CD4-positive, alpha-beta T cell treated with Interleukin-21 for 1 hour (primary cell): Measurements from ENCODE around the gene DUS2.
"Not testable (repeated sequence)": the region's sequence is repeated elsewhere in the genome, so short reads cannot be mapped to it uniquely, and the experiment has no call there.

Experiments used
- DNase-seq: peaks from one replicate; pipeline ENCODE4 v3.0.0-alpha.2; 2020

DUS2 gene

GRCh38 chr16:67998779-67999688 lies 24.1 kb upstream of the DUS2 start, which contains the start of gene DPEP2:
Gene DPEP2 (minus strand): TSS chr16:67999484. CDS start chr16:67993212, 6,272 bp downstream.
- peak; percentile 62 for DNase-seq

GRCh38 chr16:67999985-68000384 lies 23.1 kb upstream of the DUS2 start:
- DNase-seq = no peak

GRCh38 chr16:68000450-68000849 lies 22.6 kb upstream of the DUS2 start:
- DNase-seq = peak; percentile 24

- no peak for DNase-seq
These were observed 20.1 kb upstream of the DUS2 start for GRCh38 chr16:68003031-68003430.

GRCh38 chr16:68005211-68005610 lies 17.9 kb upstream of the DUS2 start:
- DNase-seq = no peak

GRCh38 chr16:68005786-68006286 lies 17.2 kb upstream of the DUS2 start:
- peak; percentile 68 for DNase-seq

GRCh38 chr16:68009157-68009735 lies 13.8 kb upstream of the DUS2 start:
- no peak for DNase-seq

GRCh38 chr16:68009872-68010271 lies 13.2 kb upstream of the DUS2 start:
- DNase-seq = not testable (repeated sequence)

- DNase-seq = no peak
These were observed 9.6 kb upstream of the DUS2 start for GRCh38 chr16:68013440-68013839.

GRCh38 chr16:68015681-68016080 lies 7.4 kb upstream of the DUS2 start, which contains the start of gene DPEP2NB:
Gene DPEP2NB (minus strand): TSS chr16:68015911. CDS start chr16:68015770, 141 bp downstream.
- no peak for DNase-seq

GRCh38 chr16:68019167-68019680 lies 3.9 kb upstream of the DUS2 start:
- no peak for DNase-seq

- DNase-seq = no peak
These were observed 1.6 kb upstream of the DUS2 start for GRCh38 chr16:68021490-68021889.

GRCh38 chr16:68022278-68022727 lies 781 bp upstream of the DUS2 start:
- DNase-seq = no peak

- DNase-seq = no peak
These were observed 5.9 kb downstream of the DUS2 start for GRCh38 chr16:68028996-68029395.

- DNase-seq = not testable (repeated sequence)
These were observed 7.0 kb downstream of the DUS2 start for GRCh38 chr16:68030108-68030507.

- no peak for DNase-seq
These were observed 8.9 kb downstream of the DUS2 start for GRCh38 chr16:68031951-68032350.

- DNase-seq = no peak
These were observed 10.0 kb downstream of the DUS2 start for GRCh38 chr16:68033101-68033500.

- no peak for DNase-seq
These were observed 12.1 kb downstream of the DUS2 start for GRCh38 chr16:68035227-68035626.

- no peak for DNase-seq
These were observed 14.9 kb downstream of the DUS2 start for GRCh38 chr16:68037841-68038597.

GRCh38 chr16:68040506-68041288 lies 17.6 kb downstream of the DUS2 start:
- peak; percentile 91 for DNase-seq

GRCh38 chr16:68041783-68042182 lies 18.7 kb downstream of the DUS2 start:
- DNase-seq = no peak

- DNase-seq = no peak
These were observed 23.0 kb downstream of the DUS2 start for GRCh38 chr16:68046106-68046505.
